GM18517 (cell line): ENCODE measurements around the gene TOP2B.

Experiments
- ATAC-seq: cut with Tn5 transposase; IDR thresholded peaks from one replicate; pipeline ENCODE4 v1.9.1; 2021; ENCODE audit warnings: mild to moderate bottlenecking, moderate library complexity; ENCODE audit not compliant: unreplicated experiment

The TOP2B gene

GRCh38 chr3:25619382-25619781 lies 45.3 kb downstream of the TOP2B start:
- no peak for ATAC-seq

- no peak for ATAC-seq
Observed at GRCh38 chr3:25618028-25618427, 46.7 kb downstream of the TOP2B start.

GRCh38 chr3:25611193-25611592 lies 53.5 kb downstream of the TOP2B start:
- no peak for ATAC-seq

- ATAC-seq, result no peak
Observed at GRCh38 chr3:25610779-25611178, 53.9 kb downstream of the TOP2B start.

GRCh38 chr3:25610167-25610566 lies 54.5 kb downstream of the TOP2B start:
- peak; percentile 68 for ATAC-seq

- no peak for ATAC-seq
Observed at GRCh38 chr3:25604107-25604805, 60.5 kb downstream of the TOP2B start.

- no peak for ATAC-seq
Observed at GRCh38 chr3:25603703-25604102, 61.0 kb downstream of the TOP2B start.

- no peak for ATAC-seq
Observed at GRCh38 chr3:25597535-25598101, 67.1 kb downstream of the TOP2B start.

GRCh38 chr3:25594007-25594502 lies 70.7 kb downstream of the TOP2B start:
- ATAC-seq, result no peak

GRCh38 chr3:25593001-25593400 lies 71.7 kb downstream of the TOP2B start:
- no peak for ATAC-seq

GRCh38 chr3:25592510-25592968 lies 72.2 kb downstream of the TOP2B start:
- ATAC-seq, result no peak

- ATAC-seq, result no peak
Observed at GRCh38 chr3:25589783-25590258, 74.9 kb downstream of the TOP2B start.

GRCh38 chr3:25589104-25589782 lies 75.5 kb downstream of the TOP2B start:
- no peak for ATAC-seq

GRCh38 chr3:25588441-25589103 lies 76.1 kb downstream of the TOP2B start:
- no peak for ATAC-seq

GRCh38 chr3:25587975-25588374 lies 76.7 kb downstream of the TOP2B start:
- ATAC-seq, result no peak

- ATAC-seq, result no peak
Observed at GRCh38 chr3:25587526-25587925, 77.2 kb downstream of the TOP2B start.

- ATAC-seq, result no peak
Observed at GRCh38 chr3:25587094-25587493, 77.6 kb downstream of the TOP2B start.

GRCh38 chr3:25586553-25586952 lies 78.2 kb downstream of the TOP2B start:
- no peak for ATAC-seq

- ATAC-seq, result no peak
Observed at GRCh38 chr3:25586167-25586505, 78.6 kb downstream of the TOP2B start.

GRCh38 chr3:25585361-25586166 lies 79.1 kb downstream of the TOP2B start:
- ATAC-seq, result no peak
